ENCODE measurements around the gene MGMT.

Gene MGMT

GRCh38 chr10:129459762-129460539 lies 7.1 kb upstream of the MGMT start:
- DNase-seq: no peak

GRCh38 chr10:129462257-129462795 lies 4.7 kb upstream of the MGMT start:
- DNase-seq: no peak

GRCh38 chr10:129464251-129464650 lies 2.8 kb upstream of the MGMT start:
- DNase-seq: no peak

GRCh38 chr10:129465796-129466702 lies 992 bp upstream of the MGMT start:
- no peak for DNase-seq

GRCh38 chr10:129467359-129468064 lies 471 bp downstream of the MGMT start:
- DNase-seq: no peak

GRCh38 chr10:129468187-129468586 lies 1.1 kb downstream of the MGMT start:
- no peak for DNase-seq

GRCh38 chr10:129470103-129470851 lies 3.2 kb downstream of the MGMT start:
- no peak for DNase-seq

- no peak for DNase-seq
Observed at GRCh38 chr10:129471447-129472175, 4.6 kb downstream of the MGMT start.

GRCh38 chr10:129472696-129473555 lies 5.9 kb downstream of the MGMT start:
- DNase-seq: no peak

GRCh38 chr10:129474642-129475041 lies 7.6 kb downstream of the MGMT start:
- DNase-seq: no peak

GRCh38 chr10:129476431-129476830 lies 9.4 kb downstream of the MGMT start:
- no peak for DNase-seq

GRCh38 chr10:129477051-129477450 lies 10.0 kb downstream of the MGMT start:
- no peak for DNase-seq

GRCh38 chr10:129481641-129482040 lies 14.6 kb downstream of the MGMT start:
- DNase-seq: no peak

- no peak for DNase-seq
Observed at GRCh38 chr10:129483430-129484010, 16.5 kb downstream of the MGMT start.

- DNase-seq: no peak
Observed at GRCh38 chr10:129486805-129487204, 19.8 kb downstream of the MGMT start.

- DNase-seq: no peak
Observed at GRCh38 chr10:129491123-129491734, 24.2 kb downstream of the MGMT start.

GRCh38 chr10:129494176-129494575 lies 27.1 kb downstream of the MGMT start:
- no peak for DNase-seq

GRCh38 chr10:129494740-129495139 lies 27.7 kb downstream of the MGMT start:
- no peak for DNase-seq

GRCh38 chr10:129495256-129495655 lies 28.2 kb downstream of the MGMT start:
- no peak for DNase-seq

GRCh38 chr10:129495698-129496097 lies 28.7 kb downstream of the MGMT start:
- no peak for DNase-seq

Measured in CD4-positive, alpha-beta T cell treated with Interleukin-15 for 1 hour (primary cell).